ENCODE data around the gene SLC13A4.
"Not testable (repeated sequence)": the region's sequence is repeated elsewhere in the genome, so short reads cannot be mapped to it uniquely, and the experiment has no call there.

The SLC13A4 gene

DNA sequence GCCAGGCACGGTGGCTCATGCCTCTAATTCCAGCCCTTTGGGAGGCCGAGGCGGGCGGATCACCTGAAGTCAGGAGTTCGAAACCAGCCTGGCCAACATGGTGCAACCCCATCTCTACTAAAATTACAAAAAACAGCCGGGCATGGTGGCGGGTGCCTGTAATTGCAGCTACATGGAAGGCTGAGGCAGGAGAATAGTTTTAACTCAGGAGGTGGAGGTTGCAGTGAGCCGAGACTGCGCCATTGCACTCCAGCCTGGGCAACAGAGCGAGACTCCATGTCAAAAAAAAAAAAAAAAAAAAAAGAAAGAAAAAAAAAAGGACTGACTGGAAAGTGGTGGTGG lies 9.3 kb upstream of the SLC13A4 start:
- H3K27ac Mint-ChIP-seq; DNase-seq; H3K4me1 Mint-ChIP-seq; ATAC-seq; H3K9me3 Mint-ChIP-seq; H3K27me3 Mint-ChIP-seq; H3K36me3 Mint-ChIP-seq (ENCODE audit: low read depth); H3K4me3 Mint-ChIP-seq: not testable (repeated sequence)

DNA sequence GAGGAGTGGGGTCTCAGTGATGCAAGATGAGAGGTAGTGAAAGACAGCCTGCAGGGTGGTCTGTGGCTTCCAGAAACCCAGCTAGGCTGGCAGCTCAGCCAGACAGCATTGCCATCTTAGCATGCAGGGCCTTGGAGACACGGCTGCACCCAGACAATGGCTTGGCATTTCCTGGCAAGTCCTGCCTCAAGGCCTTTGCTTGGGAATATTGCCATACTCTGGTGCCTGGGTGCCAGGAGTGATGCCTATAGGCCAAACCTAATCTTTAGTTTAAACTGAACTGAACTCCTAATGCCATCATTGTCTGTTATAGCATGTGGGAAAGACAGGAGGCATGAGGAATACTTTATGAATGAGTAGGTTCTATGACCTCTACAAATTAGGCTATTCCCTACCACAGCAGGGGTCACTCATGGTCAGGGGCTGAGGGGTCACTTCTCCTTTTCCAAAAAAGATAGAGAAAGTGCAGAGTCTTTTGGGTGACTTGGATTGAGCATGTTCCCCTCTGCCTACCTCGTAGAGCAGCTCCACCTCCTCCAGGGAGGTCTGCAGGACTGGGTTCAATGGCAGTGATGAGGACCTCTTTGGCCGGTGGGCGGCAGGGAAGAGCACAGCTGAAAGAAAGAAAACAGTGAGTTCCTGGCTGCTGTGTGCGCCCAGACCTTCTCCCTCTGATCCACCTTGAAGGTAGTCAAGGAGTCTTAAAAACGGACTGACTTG lies 8.8 kb upstream of the SLC13A4 start:
- Mint-ChIP-seq H3K36me3 (ENCODE audit: low read depth) (no peaks in the 10 kb centered on the region), H3K27me3 (peaks cover 6% of the 10 kb centered on the region), H3K9me3 (no peaks in the 10 kb centered on the region), H3K4me1 (no peaks in the 10 kb centered on the region), H3K4me3 (no peak overlapping the region), H3K27ac (no peak overlapping the region)
- ATAC-seq (no peak), DNase-seq (no peak)

DNA sequence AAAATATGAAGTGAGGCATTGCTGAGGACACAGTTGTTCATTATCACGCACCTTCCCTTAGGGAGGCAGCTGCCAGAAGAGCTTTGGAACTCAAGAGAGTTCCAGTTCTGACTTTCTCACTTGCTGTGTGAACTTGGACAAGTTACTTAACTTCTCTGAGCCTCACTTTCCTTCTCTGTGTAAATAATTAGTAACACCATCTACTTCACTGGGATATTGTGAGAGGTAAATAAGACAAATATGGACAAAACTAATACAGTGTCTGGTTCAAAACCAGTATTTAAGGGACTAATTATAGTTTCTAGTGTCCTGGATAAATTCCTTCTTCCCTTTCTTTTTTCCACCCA lies 6.3 kb upstream of the SLC13A4 start:
- no peak for ATAC-seq
- H3K27me3 Mint-ChIP-seq = peaks cover 4% of the 10 kb centered on the region
- no peaks in the 10 kb centered on the region for H3K9me3 Mint-ChIP-seq
- H3K36me3 Mint-ChIP-seq (ENCODE audit: low read depth) = no peaks in the 10 kb centered on the region
- H3K4me3 Mint-ChIP-seq = no peak overlapping the region
- no peak for DNase-seq
- H3K4me1 Mint-ChIP-seq = no peaks in the 10 kb centered on the region
- no peak overlapping the region for H3K27ac Mint-ChIP-seq

DNA sequence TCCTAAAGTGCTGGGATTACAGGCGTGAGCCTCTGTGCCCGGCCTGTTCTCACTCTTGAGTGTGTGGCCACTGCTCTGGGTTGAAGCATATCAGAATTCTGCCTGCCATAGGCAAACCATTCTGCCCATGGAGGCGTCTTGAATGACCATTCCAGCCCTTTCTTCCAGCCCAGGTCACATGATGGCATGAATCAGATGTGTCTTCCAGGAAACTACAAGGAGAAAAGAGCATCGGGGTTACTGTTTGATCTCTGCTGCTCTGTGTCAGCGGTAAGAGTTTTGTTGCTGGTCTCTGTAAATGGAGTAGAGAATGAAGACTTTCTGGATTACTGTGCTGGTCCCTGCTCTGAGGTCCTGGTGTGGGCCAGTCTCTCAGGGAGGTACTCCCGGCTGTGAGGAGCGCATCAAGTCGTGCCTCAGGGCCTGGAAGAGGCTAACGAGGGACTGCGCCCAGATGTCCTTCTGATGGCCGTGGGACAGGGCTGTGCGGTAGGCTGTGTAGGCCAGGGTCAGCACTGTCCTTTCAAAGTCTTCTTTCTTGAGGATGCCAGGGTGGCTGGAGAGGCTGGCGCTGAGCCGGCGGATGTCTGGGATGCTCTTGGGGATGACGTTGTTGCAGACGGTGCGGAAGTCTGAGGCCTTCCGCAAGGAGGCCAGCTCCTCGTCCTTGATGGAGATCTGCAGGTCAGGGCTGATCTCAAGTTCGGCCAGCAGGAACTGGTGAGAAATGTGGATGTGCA lies 5.8 kb upstream of the SLC13A4 start:
- Mint-ChIP-seq H3K27ac (no peak overlapping the region), H3K4me3 (no peak overlapping the region), H3K4me1 (no peaks in the 10 kb centered on the region), H3K9me3 (no peaks in the 10 kb centered on the region), H3K27me3 (peaks cover 4% of the 10 kb centered on the region), H3K36me3 (ENCODE audit: low read depth) (no peaks in the 10 kb centered on the region)
- ATAC-seq (no peak), DNase-seq (no peak)

DNA sequence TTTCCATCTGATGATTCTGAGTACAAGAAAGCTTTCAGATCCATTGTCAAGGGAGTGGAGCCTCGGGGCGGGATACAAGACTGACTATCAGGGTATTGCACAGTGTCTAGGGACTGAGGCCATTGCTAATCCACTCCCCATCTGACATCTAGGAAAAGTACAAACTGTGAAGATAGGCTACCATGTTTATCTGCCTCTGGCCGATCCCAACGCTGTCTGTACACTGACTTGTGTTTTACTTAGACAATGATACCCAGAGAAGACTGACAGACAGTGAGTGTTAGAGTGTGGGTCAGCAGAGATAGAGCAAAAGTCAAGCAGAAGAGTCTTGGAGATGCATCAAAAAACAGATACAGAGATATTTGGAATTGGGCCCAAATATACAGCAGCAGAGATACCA lies 3.1 kb upstream of the SLC13A4 start:
- Mint-ChIP-seq H3K27ac (no peak overlapping the region), H3K4me3 (no peak overlapping the region), H3K9me3 (no peaks in the 10 kb centered on the region), H3K36me3 (ENCODE audit: low read depth) (no peaks in the 10 kb centered on the region), H3K4me1 (no peaks in the 10 kb centered on the region), H3K27me3 (no peaks in the 10 kb centered on the region)
- ATAC-seq = no peak
- DNase-seq = no peak

DNA sequence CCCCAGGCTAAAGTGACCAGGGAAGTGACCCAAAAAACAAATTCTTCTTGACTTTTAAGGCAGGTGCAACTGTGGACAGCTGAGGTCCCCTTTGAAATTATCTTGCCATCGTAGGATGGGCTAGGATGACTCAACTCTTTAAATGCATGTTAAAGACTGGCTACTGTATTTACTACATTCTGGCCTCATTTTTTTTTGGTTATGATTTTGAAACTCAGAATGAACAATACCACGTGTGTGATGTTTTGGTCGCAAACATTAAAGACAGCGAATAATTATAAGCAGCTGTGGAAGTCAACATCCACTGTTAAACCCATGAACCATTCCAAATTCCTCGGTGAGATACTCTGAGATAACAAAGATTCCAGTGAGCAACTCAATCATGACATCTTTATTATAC lies 1.2 kb upstream of the SLC13A4 start:
- H3K4me1 Mint-ChIP-seq = no peaks in the 10 kb centered on the region
- H3K36me3 Mint-ChIP-seq (ENCODE audit: low read depth) = no peaks in the 10 kb centered on the region
- H3K27ac Mint-ChIP-seq = no peak overlapping the region
- DNase-seq = no peak
- H3K4me3 Mint-ChIP-seq = no peak overlapping the region
- H3K9me3 Mint-ChIP-seq = no peaks in the 10 kb centered on the region
- ATAC-seq = no peak
- H3K27me3 Mint-ChIP-seq = no peaks in the 10 kb centered on the region

DNA sequence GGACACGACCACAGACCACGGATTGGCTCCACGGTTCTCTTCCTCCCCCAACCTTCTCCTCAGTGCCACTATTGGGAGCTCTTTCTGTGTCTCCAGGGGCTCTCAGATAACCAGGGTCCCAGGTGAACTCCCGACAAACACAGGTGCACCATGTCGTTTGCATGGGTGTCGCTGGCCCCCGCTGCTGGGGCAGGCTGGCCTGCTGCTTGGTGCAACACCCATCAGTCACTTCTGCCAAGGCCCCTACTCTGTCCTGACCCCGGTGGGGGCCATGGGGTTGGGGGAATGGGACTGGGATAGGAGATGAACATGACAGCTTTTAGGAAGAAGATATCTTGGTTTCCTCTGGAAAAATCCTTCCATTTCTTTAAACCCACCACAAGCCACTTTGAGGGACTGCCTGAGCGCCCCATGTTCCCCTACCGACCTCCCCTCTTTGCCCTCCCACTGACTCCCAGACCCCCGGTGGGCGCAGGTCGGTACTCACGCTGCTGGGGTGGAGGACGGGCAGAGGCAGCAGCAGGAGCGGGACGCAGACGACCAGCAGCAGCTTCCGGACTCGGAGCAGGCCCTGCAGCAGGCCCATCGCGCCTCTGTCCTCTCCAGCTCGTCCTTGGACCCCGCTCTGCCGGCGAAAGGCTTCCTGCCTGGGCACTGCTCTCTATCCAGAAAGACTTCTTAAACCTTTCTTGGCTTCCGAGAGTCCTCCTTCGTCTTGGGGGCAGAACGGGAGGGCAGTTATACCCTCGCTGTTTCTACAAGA lies 894 bp downstream of the SLC13A4 start:
- H3K9me3 Mint-ChIP-seq = no peaks in the 10 kb centered on the region
- ATAC-seq = no peak
- no peak for DNase-seq
- H3K27ac Mint-ChIP-seq = no peak overlapping the region
- no peaks in the 10 kb centered on the region for H3K36me3 Mint-ChIP-seq (ENCODE audit: low read depth)
- H3K4me1 Mint-ChIP-seq = no peaks in the 10 kb centered on the region
- H3K27me3 Mint-ChIP-seq = no peaks in the 10 kb centered on the region
- no peak overlapping the region for H3K4me3 Mint-ChIP-seq

DNA sequence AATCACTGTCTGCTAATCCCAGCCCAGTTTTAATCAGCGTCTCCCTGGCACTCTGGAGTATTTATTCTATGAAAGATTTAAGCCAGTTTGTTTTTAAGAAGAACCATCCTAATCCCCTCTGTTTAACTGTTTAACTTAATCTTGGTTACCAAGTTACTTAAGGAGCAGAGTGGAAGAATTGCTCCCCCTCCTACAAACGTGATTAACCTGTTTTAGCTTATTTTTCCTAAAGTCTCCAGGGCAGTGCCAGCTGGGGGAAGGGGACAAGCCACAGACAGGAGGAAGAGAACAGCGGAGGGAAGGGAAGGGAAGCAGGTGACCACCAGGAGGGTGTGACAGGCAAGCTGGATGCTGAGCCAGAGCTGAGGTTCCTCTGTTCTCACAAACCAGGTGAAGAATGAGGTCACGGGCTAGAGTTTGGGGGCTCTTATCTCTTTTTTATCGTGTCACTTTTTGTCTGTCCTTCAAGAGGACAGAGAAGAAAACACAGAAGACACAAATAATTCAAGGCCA lies 1.7 kb downstream of the SLC13A4 start:
- ATAC-seq (no peak), DNase-seq (no peak)
- H3K9me3 Mint-ChIP-seq = no peaks in the 10 kb centered on the region
- no peak overlapping the region for H3K4me3 Mint-ChIP-seq
- H3K4me1 Mint-ChIP-seq = no peaks in the 10 kb centered on the region
- no peak overlapping the region for H3K27ac Mint-ChIP-seq
- H3K36me3 Mint-ChIP-seq (ENCODE audit: low read depth) = no peaks in the 10 kb centered on the region
- no peaks in the 10 kb centered on the region for H3K27me3 Mint-ChIP-seq

DNA sequence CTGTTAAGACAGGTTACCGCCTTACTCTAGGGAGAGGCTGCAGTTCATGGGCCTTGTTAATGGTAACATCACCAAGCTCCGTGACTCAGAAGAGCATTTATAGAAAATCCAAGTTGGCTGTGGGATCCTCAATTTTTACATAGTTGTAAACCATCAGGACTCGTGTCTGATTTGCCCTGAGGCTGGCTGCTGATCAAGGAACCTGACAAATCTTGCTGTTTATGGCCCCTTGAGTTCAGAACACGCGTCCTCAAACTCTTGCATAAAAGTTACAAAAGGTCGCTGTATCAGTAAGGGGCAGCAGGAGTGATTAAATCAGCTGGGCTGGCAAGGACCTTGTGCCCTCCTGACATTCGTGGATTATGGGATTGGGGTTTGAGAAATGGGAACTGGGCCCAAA lies 4.6 kb downstream of the SLC13A4 start:
- Mint-ChIP-seq H3K9me3 (no peaks in the 10 kb centered on the region), H3K27me3 (peaks cover 4% of the 10 kb centered on the region), H3K4me1 (no peaks in the 10 kb centered on the region), H3K27ac (no peak overlapping the region), H3K36me3 (ENCODE audit: low read depth) (no peaks in the 10 kb centered on the region), H3K4me3 (no peak overlapping the region)
- ATAC-seq = no peak
- no peak for DNase-seq

DNA sequence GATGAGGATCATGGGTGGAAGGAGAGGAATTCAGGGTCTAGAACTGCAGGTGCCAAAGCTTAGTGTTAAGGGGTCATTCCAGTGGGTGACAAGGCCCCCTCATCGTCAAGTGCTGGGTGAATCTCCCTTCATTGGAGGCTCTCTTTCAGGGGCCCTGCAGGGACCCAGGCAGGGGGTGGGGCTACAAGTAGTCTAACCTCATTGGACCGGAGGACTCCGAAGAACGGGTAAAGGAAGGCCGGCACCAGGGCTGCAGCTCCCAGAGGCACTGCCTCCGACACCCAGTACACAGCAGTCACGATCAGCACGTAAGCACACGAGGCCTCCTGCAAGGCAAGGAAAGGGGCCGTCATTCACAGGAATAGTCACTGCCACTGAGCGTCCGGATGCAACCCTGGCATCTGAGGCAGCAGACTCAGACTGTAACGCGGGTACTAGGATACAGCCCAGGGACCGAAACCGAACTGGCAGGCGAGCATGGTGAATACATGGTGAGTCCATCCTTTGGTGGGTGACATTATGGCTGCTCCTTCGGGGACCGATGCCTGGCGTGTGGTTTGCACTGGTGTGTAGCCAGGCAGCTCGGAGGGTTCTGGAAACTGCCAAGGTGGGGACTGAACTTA lies 6.7 kb downstream of the SLC13A4 start:
- no peak for DNase-seq
- Mint-ChIP-seq H3K27me3 (peaks cover 4% of the 10 kb centered on the region), H3K36me3 (ENCODE audit: low read depth) (no peaks in the 10 kb centered on the region), H3K9me3 (no peaks in the 10 kb centered on the region), H3K4me1 (no peaks in the 10 kb centered on the region), H3K4me3 (no peak overlapping the region), H3K27ac (no peak overlapping the region)
- ATAC-seq = no peak

DNA sequence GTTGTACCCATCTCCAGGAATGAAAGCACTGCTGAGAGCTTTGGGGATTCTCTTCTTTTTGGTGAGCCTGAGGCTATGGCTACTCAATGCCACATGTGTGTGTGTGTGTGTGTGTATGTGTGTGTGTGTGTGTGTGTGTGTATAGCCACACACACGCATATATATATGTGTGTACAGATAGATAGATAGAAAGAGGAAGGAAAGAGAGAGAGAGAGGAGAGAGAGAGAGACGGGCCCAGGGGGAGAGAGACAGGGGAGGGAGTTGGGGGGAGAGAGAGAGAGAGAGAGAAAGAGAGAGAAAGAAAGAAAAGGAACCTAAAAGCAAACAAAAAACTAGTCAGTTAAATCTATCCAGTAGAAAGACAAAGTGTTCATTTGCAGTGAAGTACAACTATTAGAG lies 8.3 kb downstream of the SLC13A4 start:
- H3K9me3 Mint-ChIP-seq = no peaks in the 10 kb centered on the region
- DNase-seq = no peak
- peaks cover 4% of the 10 kb centered on the region for H3K27me3 Mint-ChIP-seq
- no peaks in the 10 kb centered on the region for H3K4me1 Mint-ChIP-seq
- no peaks in the 10 kb centered on the region for H3K36me3 Mint-ChIP-seq (ENCODE audit: low read depth)
- no peak overlapping the region for H3K27ac Mint-ChIP-seq
- ATAC-seq = no peak
- H3K4me3 Mint-ChIP-seq = no peak overlapping the region

DNA sequence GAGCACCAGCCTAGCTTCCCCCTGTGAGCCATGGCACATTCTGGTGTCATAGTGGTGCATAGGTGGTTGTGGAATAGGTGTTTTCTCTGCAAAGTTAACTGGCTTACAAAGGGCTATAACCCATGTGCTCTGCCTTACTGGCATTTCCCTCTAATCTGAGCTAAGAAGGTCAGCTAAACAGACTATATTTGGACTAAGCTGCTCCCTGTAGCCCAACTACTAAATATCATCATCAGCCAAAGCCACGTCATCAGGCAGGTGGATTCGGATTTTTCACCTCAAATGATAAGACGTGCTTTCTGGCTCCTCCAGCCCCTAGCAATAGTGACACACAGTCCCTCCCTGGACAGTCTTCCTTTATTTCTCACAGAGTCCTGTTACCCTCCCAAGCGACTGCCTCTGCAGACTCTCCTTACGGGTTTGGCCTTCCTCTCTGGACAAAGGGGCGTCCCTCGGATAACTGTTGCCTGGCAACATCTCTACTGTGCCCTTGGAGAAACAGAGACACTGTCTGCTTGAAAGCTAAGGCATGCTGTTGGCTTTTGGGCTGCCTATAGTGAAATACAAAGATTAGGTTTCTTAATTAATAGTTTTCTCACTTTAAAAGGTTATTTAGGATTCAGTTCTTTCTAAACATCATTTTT lies 9.1 kb downstream of the SLC13A4 start:
- H3K36me3 Mint-ChIP-seq (ENCODE audit: low read depth) = no peaks in the 10 kb centered on the region
- no peak for ATAC-seq
- no peak for DNase-seq
- H3K4me1 Mint-ChIP-seq = no peaks in the 10 kb centered on the region
- H3K4me3 Mint-ChIP-seq = no peak overlapping the region
- H3K27ac Mint-ChIP-seq = no peak overlapping the region
- peaks cover 4% of the 10 kb centered on the region for H3K27me3 Mint-ChIP-seq
- no peaks in the 10 kb centered on the region for H3K9me3 Mint-ChIP-seq

DNA sequence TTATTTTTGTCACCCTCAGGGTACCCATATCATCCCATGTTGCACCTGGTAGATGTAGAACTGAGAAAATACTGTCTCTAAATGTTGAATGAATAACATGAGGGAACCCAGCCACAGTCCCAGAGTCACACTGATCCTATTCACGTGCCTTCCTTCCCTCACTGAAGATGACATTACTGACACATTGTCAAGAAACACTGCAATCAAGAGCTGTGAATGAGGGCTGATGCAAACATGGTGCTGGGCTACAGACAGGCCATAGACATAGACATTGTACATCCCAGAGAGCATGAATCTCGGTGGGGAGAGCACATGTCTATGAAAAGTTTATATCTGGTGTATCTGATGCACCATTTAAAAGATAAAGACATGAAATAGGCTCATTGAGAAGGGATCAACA lies 9.8 kb downstream of the SLC13A4 start:
- no peaks in the 10 kb centered on the region for H3K36me3 Mint-ChIP-seq (ENCODE audit: low read depth)
- H3K27ac Mint-ChIP-seq = no peak overlapping the region
- H3K4me3 Mint-ChIP-seq = no peak overlapping the region
- H3K4me1 Mint-ChIP-seq = no peaks in the 10 kb centered on the region
- ATAC-seq (no peak), DNase-seq (no peak)
- H3K27me3 Mint-ChIP-seq = peaks cover 4% of the 10 kb centered on the region
- H3K9me3 Mint-ChIP-seq = no peaks in the 10 kb centered on the region

DNA sequence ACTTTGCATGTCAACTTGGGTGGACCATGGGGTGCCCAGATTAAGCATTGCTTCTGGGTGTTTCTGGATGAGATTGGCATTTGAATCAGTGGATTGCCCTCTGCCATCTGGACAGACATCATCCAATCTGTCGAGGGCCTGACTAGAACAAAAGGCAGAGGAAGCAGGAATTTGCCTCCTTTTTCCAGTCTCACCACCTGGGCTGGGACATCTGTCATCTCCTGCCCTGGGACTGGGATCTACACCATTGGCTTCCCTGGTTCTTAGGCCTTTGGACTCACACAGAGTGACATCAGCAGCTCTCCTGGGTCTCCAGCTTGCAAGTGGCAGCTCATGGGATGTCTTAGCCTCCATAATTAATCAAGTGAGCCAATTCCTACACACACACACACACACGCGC lies 10.3 kb downstream of the SLC13A4 start:
- Mint-ChIP-seq H3K4me3 (no peak overlapping the region), H3K9me3 (no peaks in the 10 kb centered on the region), H3K36me3 (ENCODE audit: low read depth) (no peaks in the 10 kb centered on the region), H3K27me3 (peaks cover 4% of the 10 kb centered on the region), H3K4me1 (no peaks in the 10 kb centered on the region), H3K27ac (no peak overlapping the region)
- no peak for ATAC-seq
- DNase-seq = no peak

Measured in activated naive CD8-positive, alpha-beta T cell treated with anti-CD3 and anti-CD28 coated beads, Interleukin-2, amount 50 U/mL, for 24 hours (primary cell).